Stomach (tissue), 9 donors: ENCODE data around the gene TENM4. TPM values are rescaled to one million over a fixed set of nuclear protein-coding genes. Genes with fewer than 3 reads are reported as not detected.

Experiments used
- DNase-seq, 2 donors: peaks; one replicate each; pipeline versions ENCODE4 v3.0.0 to v3.0.0-alpha.2; 2013 to 2019
- H3K27ac ChIP-seq, 5 donors: fragments of 200-600 bp in 4 of 5; sonication (generic) in 4 of 5; one replicate each; pipeline ENCODE4 v1.5.1; 2013 to 2019; ENCODE audit warnings: mild to moderate bottlenecking in 1 of 5, moderate library complexity in 1 of 5
- H3K27me3 ChIP-seq, 3 donors: fragments of 200-600 bp; sonication (generic); one replicate each; pipeline ENCODE4 v1.5.1; 2017 to 2019; ENCODE audit warnings: mixed run types in 1 of 3
- H3K36me3 ChIP-seq, 4 donors: fragments of 200-600 bp; sonication (generic); 1 replicate in 3 of 4; 2 replicates in 1 of 4; pipeline ENCODE4 v1.5.1; 2016 to 2019
- H3K4me1 ChIP-seq, 4 donors: fragments of 200-600 bp; sonication (generic); one replicate each; pipeline ENCODE4 v1.5.1; 2016 to 2019
- H3K4me3 ChIP-seq, 4 donors: fragments of 200-600 bp; sonication (generic) in 3 of 4; one replicate each; pipeline ENCODE4 v1.5.1; 2016 to 2019; ENCODE audit warnings: mild to moderate bottlenecking in 1 of 4
- H3K9me3 ChIP-seq, 4 donors: fragments of 200-600 bp; sonication (generic); one replicate each; pipeline ENCODE4 v1.5.1; 2016 to 2019
- CTCF ChIP-seq, 7 experiments: fragments of 450-650 bp in 4 of 7; fragments of 200-600 bp in 3 of 7; sonication (generic) in 3 of 7; IDR thresholded peaks; one replicate each; pipeline ENCODE4 v1.5.1; 2016 to 2019; ENCODE audit warnings: antibody characterized with exemption in 7 of 7, control low read depth in 2 of 7, mild to moderate bottlenecking in 1 of 7
- EP300 ChIP-seq: sonication (generic); formaldehyde crosslinking; IDR thresholded peaks from one replicate; pipeline ENCODE4 v1.6.1; 2017; ENCODE audit warnings: antibody characterized with exemption
- POLR2A ChIP-seq, 4 donors: fragments of 450-650 bp; IDR thresholded peaks; one replicate each; pipeline ENCODE4 v1.6.1; 2016; ENCODE audit warnings: antibody characterized with exemption in 4 of 4, control low read depth in 2 of 4, mild to moderate bottlenecking in 1 of 4, moderate library complexity in 1 of 4
- POLR2AphosphoS5 ChIP-seq, 3 donors: sonication (generic); formaldehyde crosslinking; IDR thresholded peaks; one replicate each; pipeline ENCODE4 v1.6.1; 2016; ENCODE audit warnings: antibody characterized with exemption in 3 of 3
- WGBS, 5 donors: extraction: QIAGEN DNeasy Blood & Tissue Kit in 3 of 5; methylation state at CpG; one replicate each; pipeline versions ENCODE4 v1.1.5 to v1.1.7; 2013 to 2018; 5-methylcytosine and 5-hydroxymethylcytosine counted together
- intact Hi-C: fragments of 100-400 bp; cut with DNase I; formaldehyde crosslinking; loops from one replicate; pipeline ENCODE4 v1.15.1; 2023; ENCODE audit warnings: low total_unique reads
- polyA plus RNA-seq, 3 donors: library from polyadenylated mRNA; stranded (reverse); fragments of 200-250 nt; gene quantifications; one replicate each; pipeline ENCODE4 v1.2.3, GENCODE V29; 2013
- total RNA-seq, 5 donors: library from RNA; depleted of rRNA; stranded (reverse); fragments of >200 nt; gene quantifications; one replicate each; pipeline versions ENCODE4 v1.1.0 to v1.2.3, GENCODE V29; 2014 to 2016
- donor health status: healthy with polysubstance abuse.
- donor health status: Bipolar disorder and iron deficiency.
- donor health status: healthy.

TENM4 gene
- total and polyA plus RNA-seq, 8 donors: 0.06 to 13.2 (median 0.87) TPM; not detected in 1

DNA sequence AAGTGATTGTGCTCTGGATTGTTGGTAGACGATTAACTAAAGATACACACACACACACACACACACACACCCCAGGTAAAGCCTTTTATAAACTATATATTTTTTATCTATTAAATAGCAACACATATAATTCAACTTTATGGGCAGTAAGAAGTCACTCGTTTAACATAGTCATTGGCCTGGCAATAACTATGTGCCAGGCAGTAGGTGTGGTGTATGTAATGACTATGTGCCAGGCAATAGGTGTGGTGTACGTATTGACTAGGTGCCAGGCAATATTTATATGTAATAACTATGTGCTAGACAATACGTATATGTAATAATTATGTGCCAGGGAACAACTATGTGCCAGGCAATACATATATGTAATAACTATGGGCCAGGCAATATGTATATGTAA lies 40.0 kb upstream of the TENM4 start:
- TF ChIP-seq CTCF (IDR thresholded peaks at IDR 0.05): no peak
- no peak for TF ChIP-seq POLR2AphosphoS5 (IDR thresholded peaks at IDR 0.05)
- TF ChIP-seq EP300: no peak
- TF ChIP-seq POLR2A (IDR thresholded peaks at IDR 0.05): no peak
- Histone ChIP-seq H3K4me3 (no peak overlapping the region), H3K27ac (no peak overlapping the region), H3K36me3 (no peaks in the 10 kb centered on the region), H3K9me3 (peaks cover 0 to 4% (median under 1%) of the 10 kb centered on the region in 4 donors), H3K4me1 (no peaks in the 10 kb centered on the region), H3K27me3 (peaks cover 0 to 7% (median 0%) of the 10 kb centered on the region in 3 donors)
- intact Hi-C loops: no loop called here
- no peak for DNase-seq
- 71 to 79% (median 73%) methylated on average over 4 of the region's 4 CpGs for WGBS, 5 donors

- Histone ChIP-seq H3K36me3 (no peaks in the 10 kb centered on the region), H3K9me3 (peaks cover 0 to 8% (median 4%) of the 10 kb centered on the region in 4 donors), H3K27ac (no peak overlapping the region), H3K4me3 (no peak overlapping the region), H3K27me3 (no peaks in the 10 kb centered on the region), H3K4me1 (no peaks in the 10 kb centered on the region)
- TF ChIP-seq EP300: no peak
- no peak for TF ChIP-seq POLR2A (IDR thresholded peaks at IDR 0.05)
- no peak for TF ChIP-seq CTCF (IDR thresholded peaks at IDR 0.05)
- TF ChIP-seq POLR2AphosphoS5 (IDR thresholded peaks at IDR 0.05): no peak
- WGBS, 5 donors: 63 to 76% (median 74%) methylated on average over 8 of the region's 8 CpGs
- intact Hi-C loops: no loop called here
- DNase-seq: no peak
Observed at GRCh38 chr11:79472819-79473529, 32.1 kb upstream of the TENM4 start.

DNA sequence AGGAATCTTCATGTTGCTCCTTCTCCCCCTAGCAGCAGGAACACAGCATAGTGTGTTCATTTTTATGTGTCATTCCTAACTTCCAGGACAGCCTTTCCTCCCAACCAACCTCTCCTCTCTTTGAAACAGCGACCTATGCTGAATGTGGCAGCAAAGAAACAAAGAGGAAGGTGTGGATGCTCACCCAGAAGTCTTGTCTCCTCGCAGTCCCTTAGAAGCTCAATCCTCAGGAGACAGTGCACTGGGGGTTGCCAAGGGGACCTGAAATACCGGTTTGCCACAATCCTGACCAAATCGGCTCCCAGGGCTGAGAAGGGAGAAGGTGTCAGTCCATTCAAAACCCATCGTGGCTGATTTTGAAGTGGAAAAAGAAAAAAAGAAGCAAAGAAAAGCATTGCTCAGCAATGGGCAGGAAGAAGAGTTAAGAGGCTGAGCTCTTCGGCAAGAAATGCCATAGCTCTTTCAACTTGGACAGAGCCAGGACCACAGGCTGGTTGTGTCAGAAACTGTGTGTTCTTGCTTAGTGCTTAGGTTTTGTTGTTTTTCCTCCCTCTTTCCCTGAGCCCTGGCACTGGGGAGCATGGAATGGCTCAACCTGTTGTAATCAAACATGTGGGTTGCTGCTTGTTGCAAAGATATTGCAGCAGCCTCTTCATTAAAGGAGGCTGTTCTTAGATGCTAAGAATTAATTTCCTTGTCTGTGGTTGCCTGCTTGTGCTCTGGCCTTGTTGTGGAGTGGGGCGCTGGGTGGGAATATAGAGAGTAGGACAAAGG lies 30.4 kb upstream of the TENM4 start:
- peaks cover 0 to 8% (median 3%) of the 10 kb centered on the region in 4 donors for H3K9me3 ChIP-seq
- H3K27me3 ChIP-seq: no peaks in the 10 kb centered on the region
- H3K27ac ChIP-seq: no peak overlapping the region
- H3K4me1 ChIP-seq: no peaks in the 10 kb centered on the region
- 42 to 46% (median 43%) methylated on average over 7 of the region's 7 CpGs for WGBS, 5 donors
- no peak overlapping the region for H3K4me3 ChIP-seq
- DNase-seq: no peak
- H3K36me3 ChIP-seq: no peaks in the 10 kb centered on the region
- intact Hi-C loops: no loop called here
- TF ChIP-seq CTCF (IDR thresholded peaks at IDR 0.05): no peak
- TF ChIP-seq POLR2A (IDR thresholded peaks at IDR 0.05): no peak
- no peak for TF ChIP-seq EP300
- TF ChIP-seq POLR2AphosphoS5 (IDR thresholded peaks at IDR 0.05): no peak

GRCh38 chr11:79470161-79470560 lies 29.3 kb upstream of the TENM4 start:
- no peaks in the 10 kb centered on the region for H3K4me1 ChIP-seq
- H3K27me3 ChIP-seq: no peaks in the 10 kb centered on the region
- no peaks in the 10 kb centered on the region for H3K36me3 ChIP-seq
- no peak for DNase-seq
- intact Hi-C loops: no loop called here
- H3K27ac ChIP-seq: no peak overlapping the region
- TF ChIP-seq CTCF (IDR thresholded peaks at IDR 0.05) (no peak), EP300 (no peak), POLR2A (IDR thresholded peaks at IDR 0.05) (no peak), POLR2AphosphoS5 (IDR thresholded peaks at IDR 0.05) (no peak)
- no peak overlapping the region for H3K4me3 ChIP-seq
- no peaks in the 10 kb centered on the region for H3K9me3 ChIP-seq
- 56 to 67% (median 65%) methylated on average over 2 of the region's 2 CpGs for WGBS, 5 donors
